GM12892 (cell line): ENCODE results near the gene SMG6.

ENCODE experiments used
- POLR2A ChIP-seq: IDR thresholded peaks from 2 replicates; pipeline ENCODE4 v1.6.1; 2011; ENCODE audit warnings: low read depth, low read length, control low read depth
- POLR2AphosphoS5 ChIP-seq: IDR thresholded peaks from 2 replicates; pipeline ENCODE4 v1.6.1; 2011; ENCODE audit warnings: low read depth, low read length, control low read depth
- TAF1 ChIP-seq: IDR thresholded peaks from 2 replicates; pipeline ENCODE4 v1.6.1; 2011; ENCODE audit warnings: low read depth, mild to moderate bottlenecking, control low read depth, low read length, borderline replicate concordance

DNA sequence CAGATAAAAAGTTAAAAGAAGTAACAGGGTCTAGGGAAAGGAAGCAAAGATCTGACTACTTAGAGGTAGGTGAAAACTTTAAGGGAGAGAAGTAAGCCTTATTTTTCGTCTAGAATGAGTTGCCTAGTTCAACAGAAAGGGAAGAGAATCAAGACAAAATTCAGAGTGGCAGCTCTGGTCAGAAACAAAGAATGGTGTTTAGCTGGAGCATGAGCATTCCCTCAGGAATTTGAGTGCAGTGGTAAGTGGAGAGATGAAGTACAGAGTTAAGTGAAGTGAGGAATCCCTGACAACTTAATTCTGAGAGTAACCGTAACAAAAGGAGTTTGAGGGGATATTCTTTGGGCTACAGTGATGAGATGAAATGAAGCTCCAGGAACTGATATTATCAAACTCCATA, 11.5 kb downstream of the SMG6 start:
- TF ChIP-seq POLR2AphosphoS5 (no peak), POLR2A (no peak), TAF1 (no peak)
